Mucosa of stomach (tissue), 1 donor: ENCODE results near the gene ACACB.

Experiments used
- H3K27me3 ChIP-seq: one replicate; pipeline ENCODE4 v1.7.0; 2013; ENCODE audit warnings: mild to moderate bottlenecking, low read length; ENCODE audit not compliant: control insufficient read depth, insufficient read depth
- H3K36me3 ChIP-seq: one replicate; pipeline ENCODE4 v1.7.0; 2013; ENCODE audit warnings: low read length; ENCODE audit not compliant: control insufficient read depth, insufficient read depth
- H3K4me1 ChIP-seq: one replicate; pipeline ENCODE4 v1.7.0; 2013; ENCODE audit warnings: mild to moderate bottlenecking, low read length; ENCODE audit not compliant: control insufficient read depth, insufficient read depth
- H3K4me3 ChIP-seq: one replicate; pipeline ENCODE4 v1.7.0; 2013; ENCODE audit warnings: low read length
- H3K9ac ChIP-seq: one replicate; pipeline ENCODE4 v1.7.0; 2013; ENCODE audit warnings: mild to moderate bottlenecking, low read length, moderate library complexity
- H3K9me3 ChIP-seq: one replicate; pipeline ENCODE4 v1.7.0; 2013; ENCODE audit warnings: mild to moderate bottlenecking, low read length, moderate library complexity; ENCODE audit not compliant: control insufficient read depth
- donor health status: Pancreatic carcinoma.

ACACB gene

GRCh38 chr12:109307051-109307450 is 190.7 kb downstream of the ACACB start:
- Histone ChIP-seq H3K4me3 (no peak overlapping the region), H3K27me3 (peaks cover 41% of the 10 kb centered on the region), H3K9ac (no peak overlapping the region), H3K36me3 (no peaks in the 10 kb centered on the region), H3K4me1 (peaks cover 7% of the 10 kb centered on the region), H3K9me3 (no peaks in the 10 kb centered on the region)

GRCh38 chr12:109308534-109309380 is 192.4 kb downstream of the ACACB start, which contains the start of gene FOXN4:
Gene FOXN4, minus strand, starts transcription at chr12:109309284. Its CDS starts 963 bp downstream, at chr12:109308321.
- H3K4me1 ChIP-seq = peaks cover 7% of the 10 kb centered on the region
- H3K9me3 ChIP-seq = no peaks in the 10 kb centered on the region
- H3K36me3 ChIP-seq = no peaks in the 10 kb centered on the region
- H3K27me3 ChIP-seq = peaks cover 46% of the 10 kb centered on the region
- H3K9ac ChIP-seq = no peak within 1 kb of the TSS
- H3K4me3 ChIP-seq = peak within 1 kb of the TSS; percentile 12

- Histone ChIP-seq H3K4me3 (peak overlapping the region; percentile 12), H3K36me3 (no peaks in the 10 kb centered on the region), H3K4me1 (peaks cover 7% of the 10 kb centered on the region), H3K9me3 (no peaks in the 10 kb centered on the region), H3K9ac (no peak overlapping the region), H3K27me3 (peaks cover 46% of the 10 kb centered on the region)
Measured at GRCh38 chr12:109309381-109310246, 193.2 kb downstream of the ACACB start.

GRCh38 chr12:109310247-109311125 is 194.1 kb downstream of the ACACB start:
- H3K27me3 ChIP-seq = peaks cover 45% of the 10 kb centered on the region
- no peak overlapping the region for H3K9ac ChIP-seq
- peak overlapping the region; percentile 12 for H3K4me3 ChIP-seq
- no peaks in the 10 kb centered on the region for H3K36me3 ChIP-seq
- H3K9me3 ChIP-seq = no peaks in the 10 kb centered on the region
- H3K4me1 ChIP-seq = peaks cover 7% of the 10 kb centered on the region
